CD8-positive, alpha-beta memory T cell (primary cell): ENCODE data around the gene BTBD9. TPM values are rescaled to one million over a fixed set of nuclear protein-coding genes. Genes with fewer than 3 reads are reported as not detected.
A peak's percentile ranks its signal among the peaks of the same experiment; 100 is the strongest.

ENCODE experiments used
- CTCF ChIA-PET: fragments of 350-600 bp; sonication (Branson Sonifier 250); formaldehyde crosslinking; loops from one replicate; lab custom pipeline; 2021; ENCODE audit warnings: antibody characterized with exemption; lab: Charles Lee
- POLR2A ChIA-PET: fragments of 350-600 bp; sonication (Branson Sonifier 250); formaldehyde crosslinking; loops from one replicate; lab custom pipeline; 2021; ENCODE audit warnings: antibody characterized with exemption; lab: Charles Lee
- DNase-seq, 5 donors: peaks; one replicate each; pipeline versions ENCODE4 v3.0.0 to v3.0.0-alpha.2; 2020 to 2022; ENCODE audit warnings: mixed read lengths in 1 of 5
- H3K27ac ChIP-seq: one replicate; pipeline ENCODE4 v1.7.0; 2013; ENCODE audit warnings: low read depth, mild to moderate bottlenecking, low read length, moderate library complexity
- H3K27me3 ChIP-seq: 2 replicates; pipeline ENCODE4 v1.7.0; 2013; ENCODE audit warnings: low read length, mild to moderate bottlenecking; ENCODE audit not compliant: insufficient read depth, poor library complexity, severe bottlenecking
- H3K36me3 ChIP-seq: 2 replicates; pipeline ENCODE4 v1.7.0; 2013; ENCODE audit warnings: mild to moderate bottlenecking, low read length, moderate library complexity; ENCODE audit not compliant: insufficient read depth
- H3K4me1 ChIP-seq: 2 replicates; pipeline ENCODE4 v1.7.0; 2013; ENCODE audit warnings: mild to moderate bottlenecking, low read length, moderate library complexity; ENCODE audit not compliant: insufficient read depth
- H3K4me3 ChIP-seq: 2 replicates; pipeline ENCODE4 v1.7.0; 2013; ENCODE audit warnings: mild to moderate bottlenecking, low read length
- H3K9me3 ChIP-seq: 2 replicates; pipeline ENCODE4 v1.7.0; 2013; ENCODE audit warnings: mild to moderate bottlenecking, low read length
- H3K27ac Mint-ChIP-seq, 8 donors: one replicate each; pipeline ENCODE4 v1.8.0; 2020 to 2021; ENCODE audit warnings: mixed read lengths in 8 of 8, mild to moderate bottlenecking in 6 of 8, inconsistent platforms in 3 of 8, moderate library complexity in 3 of 8
- H3K27me3 Mint-ChIP-seq, 2 donors: one replicate each; pipeline ENCODE4 v1.8.0; 2020 to 2021; ENCODE audit warnings: mixed read lengths in 2 of 2, mild to moderate bottlenecking in 1 of 2, moderate library complexity in 1 of 2
- H3K36me3 Mint-ChIP-seq, 3 donors: one replicate each; pipeline ENCODE4 v1.8.0; 2020 to 2021; ENCODE audit warnings: mixed read lengths in 3 of 3, inconsistent platforms in 1 of 3, mild to moderate bottlenecking in 1 of 3
- H3K4me1 Mint-ChIP-seq, 3 donors: one replicate each; pipeline ENCODE4 v1.8.0; 2020 to 2021; ENCODE audit warnings: mixed read lengths in 3 of 3, inconsistent platforms in 1 of 3, mild to moderate bottlenecking in 1 of 3
- H3K4me3 Mint-ChIP-seq, 7 donors: one replicate each; pipeline ENCODE4 v1.8.0; 2020 to 2021; ENCODE audit warnings: mixed read lengths in 7 of 7, mild to moderate bottlenecking in 6 of 7, moderate library complexity in 4 of 7, inconsistent platforms in 2 of 7
- H3K9me3 Mint-ChIP-seq, 5 donors: one replicate each; pipeline ENCODE4 v1.8.0; 2020 to 2022; ENCODE audit warnings: mixed read lengths in 5 of 5, mild to moderate bottlenecking in 3 of 5, moderate library complexity in 2 of 5, inconsistent platforms in 1 of 5
- polyA plus RNA-seq: library from polyadenylated mRNA; unstranded; fragments of 300-500 nt; fragmentation: Illumina TruSeq; gene quantifications from one replicate; pipeline ENCODE4 v1.2.3, GENCODE V29; 2021
- total RNA-seq, 2 experiments: library from RNA; stranded (reverse); gene quantifications; one replicate each; pipeline ENCODE4 v1.2.3, GENCODE V29; 2021

BTBD9 gene
- total and polyA plus RNA-seq, 3 experiments from 2014 or later: 12.2 to 17.7 (median 14.9) TPM

GRCh38 chr6:38370653-38371601 is 268.8 kb downstream of the BTBD9 start:
- H3K27ac ChIP-seq: no peak overlapping the region
- H3K4me1 ChIP-seq: no peaks in the 10 kb centered on the region
- Mint-ChIP-seq H3K4me3 (no peak overlapping the region), H3K36me3 (peaks cover 1 to 5% (median 4%) of the 10 kb centered on the region in 3 donors), H3K4me1 (peaks cover 4 to 11% (median 8%) of the 10 kb centered on the region in 3 donors), H3K27ac (no peak overlapping the region), H3K9me3 (no peaks in the 10 kb centered on the region), H3K27me3 (no peaks in the 10 kb centered on the region)
- DNase-seq: no peak
- no peaks in the 10 kb centered on the region for H3K36me3 ChIP-seq
- CTCF ChIA-PET: no interaction called here
- POLR2A ChIA-PET: no interaction called here
- no peaks in the 10 kb centered on the region for H3K9me3 ChIP-seq
- H3K4me3 ChIP-seq: no peak overlapping the region
- H3K27me3 ChIP-seq: no peaks in the 10 kb centered on the region

GRCh38 chr6:38367231-38367630 is 272.5 kb downstream of the BTBD9 start:
- CTCF ChIA-PET: no interaction called here
- peaks cover 0 to 5% (median 1%) of the 10 kb centered on the region in 3 donors for H3K36me3 Mint-ChIP-seq
- no peaks in the 10 kb centered on the region for H3K27me3 Mint-ChIP-seq
- H3K4me1 ChIP-seq: no peaks in the 10 kb centered on the region
- no peaks in the 10 kb centered on the region for H3K27me3 ChIP-seq
- no peak overlapping the region for H3K27ac ChIP-seq
- no peak overlapping the region for H3K27ac Mint-ChIP-seq
- DNase-seq: no peak
- no peaks in the 10 kb centered on the region for H3K9me3 Mint-ChIP-seq
- no peaks in the 10 kb centered on the region for H3K36me3 ChIP-seq
- no peak overlapping the region for H3K4me3 Mint-ChIP-seq
- no peaks in the 10 kb centered on the region for H3K9me3 ChIP-seq
- H3K4me1 Mint-ChIP-seq: peaks cover 4 to 11% (median 8%) of the 10 kb centered on the region in 3 donors
- POLR2A ChIA-PET: no interaction called here
- no peak overlapping the region for H3K4me3 ChIP-seq

- H3K4me1 Mint-ChIP-seq: peaks cover 4 to 11% (median 8%) of the 10 kb centered on the region in 3 donors
- POLR2A ChIA-PET: no interaction called here
- Histone ChIP-seq H3K4me3 (no peak overlapping the region), H3K9me3 (no peaks in the 10 kb centered on the region), H3K4me1 (no peaks in the 10 kb centered on the region), H3K27me3 (no peaks in the 10 kb centered on the region), H3K36me3 (no peaks in the 10 kb centered on the region), H3K27ac (no peak overlapping the region)
- H3K27me3 Mint-ChIP-seq: no peaks in the 10 kb centered on the region
- peaks cover 0 to 5% (median 1%) of the 10 kb centered on the region in 3 donors for H3K36me3 Mint-ChIP-seq
- CTCF ChIA-PET: no interaction called here
- no peak for DNase-seq
- H3K4me3 Mint-ChIP-seq: no peak overlapping the region
- H3K27ac Mint-ChIP-seq: no peak overlapping the region
- H3K9me3 Mint-ChIP-seq: no peaks in the 10 kb centered on the region
These were observed 273.5 kb downstream of the BTBD9 start for GRCh38 chr6:38366234-38366633.

GRCh38 chr6:38364775-38365174 is 275.0 kb downstream of the BTBD9 start:
- DNase-seq: no peak
- H3K27ac Mint-ChIP-seq: no peak overlapping the region
- POLR2A ChIA-PET: no interaction called here
- CTCF ChIA-PET: no interaction called here
- no peaks in the 10 kb centered on the region for H3K4me1 ChIP-seq
- H3K27me3 ChIP-seq: no peaks in the 10 kb centered on the region
- no peaks in the 10 kb centered on the region for H3K27me3 Mint-ChIP-seq
- H3K27ac ChIP-seq: no peak overlapping the region
- H3K4me3 Mint-ChIP-seq: no peak overlapping the region
- H3K9me3 Mint-ChIP-seq: no peaks in the 10 kb centered on the region
- H3K36me3 Mint-ChIP-seq: peaks cover 0 to 3% (median 1%) of the 10 kb centered on the region in 3 donors
- H3K36me3 ChIP-seq: no peaks in the 10 kb centered on the region
- H3K9me3 ChIP-seq: no peaks in the 10 kb centered on the region
- H3K4me3 ChIP-seq: no peak overlapping the region
- peaks cover 3 to 11% (median 5%) of the 10 kb centered on the region in 3 donors for H3K4me1 Mint-ChIP-seq

DNA sequence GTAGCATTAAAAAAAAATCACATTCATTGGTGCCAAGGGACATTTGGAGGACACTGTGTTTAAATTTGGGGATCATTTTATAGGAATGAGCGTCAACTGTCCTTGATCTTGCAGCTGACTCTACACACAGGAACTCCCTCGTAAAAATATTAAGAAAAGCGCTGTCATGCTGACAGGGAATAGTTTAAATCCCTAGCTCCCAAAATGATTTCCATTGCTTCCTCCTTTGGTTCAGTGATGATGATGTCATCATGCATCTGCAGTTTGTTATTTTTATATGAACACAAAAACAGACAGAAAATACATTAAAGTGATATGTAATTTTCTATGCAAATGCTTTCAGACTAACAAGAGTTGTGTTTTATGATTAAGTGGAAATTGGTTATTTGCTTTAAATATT is 275.6 kb downstream of the BTBD9 start:
- no peaks in the 10 kb centered on the region for H3K27me3 ChIP-seq
- Mint-ChIP-seq H3K4me3 (no peak overlapping the region), H3K27me3 (no peaks in the 10 kb centered on the region), H3K27ac (no peak overlapping the region), H3K9me3 (no peaks in the 10 kb centered on the region), H3K4me1 (peaks cover 4 to 7% (median 7%) of the 10 kb centered on the region in 3 donors), H3K36me3 (peaks cover 0 to 3% (median 3%) of the 10 kb centered on the region in 3 donors)
- DNase-seq: no peak
- no peaks in the 10 kb centered on the region for H3K36me3 ChIP-seq
- no peak overlapping the region for H3K4me3 ChIP-seq
- H3K27ac ChIP-seq: no peak overlapping the region
- no peaks in the 10 kb centered on the region for H3K4me1 ChIP-seq
- POLR2A ChIA-PET: no interaction called here
- H3K9me3 ChIP-seq: no peaks in the 10 kb centered on the region
- CTCF ChIA-PET: no interaction called here

- no peaks in the 10 kb centered on the region for H3K27me3 ChIP-seq
- POLR2A ChIA-PET: no interaction called here
- Mint-ChIP-seq H3K9me3 (no peaks in the 10 kb centered on the region), H3K4me3 (peak overlapping the region in 5 of 7 donors; percentile 4 to 46 (median 36)), H3K36me3 (peaks cover 0 to 6% (median 2%) of the 10 kb centered on the region in 3 donors), H3K4me1 (peaks cover 29 to 45% (median 32%) of the 10 kb centered on the region in 3 donors), H3K27me3 (no peaks in the 10 kb centered on the region), H3K27ac (peak overlapping the region in 2 of 8 donors; percentile 30 to 51)
- no peak for DNase-seq
- CTCF ChIA-PET: no interaction called here
- no peaks in the 10 kb centered on the region for H3K9me3 ChIP-seq
- no peaks in the 10 kb centered on the region for H3K4me1 ChIP-seq
- no peak overlapping the region for H3K4me3 ChIP-seq
- H3K36me3 ChIP-seq: no peaks in the 10 kb centered on the region
- H3K27ac ChIP-seq: no peak overlapping the region
These were observed 284.2 kb downstream of the BTBD9 start for GRCh38 chr6:38355519-38355918.

DNA sequence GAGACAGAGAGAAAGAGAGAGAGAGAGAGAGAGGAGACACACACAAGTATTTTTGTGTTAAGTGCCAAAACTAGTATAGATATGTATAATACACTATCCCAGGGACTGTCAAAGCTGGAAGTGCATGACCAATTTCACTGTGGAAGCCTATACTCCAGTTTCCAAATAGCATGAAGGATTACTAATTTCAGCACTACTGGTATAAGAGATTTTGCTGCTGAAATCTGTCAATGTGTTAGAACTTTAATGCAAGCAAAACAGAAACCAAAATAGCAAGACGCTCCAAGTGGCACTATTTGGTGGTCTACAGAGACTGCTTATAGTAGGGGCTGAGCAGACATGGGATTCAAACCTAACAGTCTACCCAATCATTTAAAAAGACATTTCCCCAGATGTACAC is 284.8 kb downstream of the BTBD9 start:
- Mint-ChIP-seq H3K27ac (no peak overlapping the region), H3K4me3 (peak overlapping the region in 2 of 7 donors; percentile 36 to 55), H3K27me3 (no peaks in the 10 kb centered on the region), H3K4me1 (peaks cover 29 to 45% (median 32%) of the 10 kb centered on the region in 3 donors), H3K36me3 (peaks cover 0 to 6% (median 2%) of the 10 kb centered on the region in 3 donors), H3K9me3 (no peaks in the 10 kb centered on the region)
- CTCF ChIA-PET: no interaction called here
- H3K9me3 ChIP-seq: no peaks in the 10 kb centered on the region
- no peaks in the 10 kb centered on the region for H3K4me1 ChIP-seq
- H3K27me3 ChIP-seq: no peaks in the 10 kb centered on the region
- no peak for DNase-seq
- H3K27ac ChIP-seq: no peak overlapping the region
- H3K36me3 ChIP-seq: no peaks in the 10 kb centered on the region
- POLR2A ChIA-PET: no interaction called here
- no peak overlapping the region for H3K4me3 ChIP-seq

DNA sequence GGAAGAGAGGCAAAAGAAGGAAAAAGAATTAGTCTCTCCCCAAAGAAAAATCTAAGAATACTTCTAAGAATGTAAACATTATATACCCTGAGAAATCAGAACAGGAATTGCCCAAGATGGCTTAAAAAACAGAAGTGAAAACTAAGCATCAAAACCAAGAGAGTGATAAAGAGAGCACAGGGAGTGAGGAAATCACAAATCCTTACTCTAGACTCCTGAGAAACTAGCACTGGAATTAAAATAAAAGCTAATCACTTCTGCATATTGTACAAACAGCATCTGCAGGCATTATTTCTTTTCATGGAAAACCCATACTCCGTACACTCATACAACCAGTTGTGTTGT is 285.7 kb downstream of the BTBD9 start:
- ChIA-PET POLR2A (no interaction called here), CTCF (no interaction called here)
- H3K4me1 ChIP-seq: no peaks in the 10 kb centered on the region
- H3K27ac Mint-ChIP-seq: no peak overlapping the region
- peaks cover 29 to 42% (median 30%) of the 10 kb centered on the region in 3 donors for H3K4me1 Mint-ChIP-seq
- H3K27me3 ChIP-seq: no peaks in the 10 kb centered on the region
- H3K9me3 ChIP-seq: no peaks in the 10 kb centered on the region
- no peak overlapping the region for H3K4me3 ChIP-seq
- peaks cover 0 to 6% (median 0%) of the 10 kb centered on the region in 3 donors for H3K36me3 Mint-ChIP-seq
- no peaks in the 10 kb centered on the region for H3K36me3 ChIP-seq
- no peak overlapping the region for H3K4me3 Mint-ChIP-seq
- H3K27me3 Mint-ChIP-seq: no peaks in the 10 kb centered on the region
- no peaks in the 10 kb centered on the region for H3K9me3 Mint-ChIP-seq
- no peak overlapping the region for H3K27ac ChIP-seq
- DNase-seq: no peak
